Epithelial cell of proximal tubule (primary cell): ENCODE data around the gene ZNF544. TPM values are rescaled to one million over a fixed set of nuclear protein-coding genes. Genes with fewer than 3 reads are reported as not detected.
"Not testable (repeated sequence)": the region's sequence is repeated elsewhere in the genome, so short reads cannot be mapped to it uniquely, and the experiment has no call there.

Experiments
- DNase-seq: peaks from one replicate; pipeline ENCODE4 v3.0.0-alpha.2; 2011; ENCODE audit warnings: low read depth
- H3K4me3 ChIP-seq: 2 replicates; pipeline ENCODE4 v1.5.1; 2011; ENCODE audit warnings: low read depth, mild to moderate bottlenecking, low read length
- total RNA-seq: library from RNA; depleted of rRNA; stranded (reverse); fragments of >200 nt; gene quantifications from 2 replicates; pipeline ENCODE4 v1.2.3, GENCODE V29; 2015
- TF ChIP-seq, protein P1 (sequence below): conservative IDR thresholded peaks from 2 replicates; pipeline ENCODE4 v1.5.1; 2012; ENCODE audit warnings: low read depth, mild to moderate bottlenecking, low read length

Gene ZNF544
- total RNA-seq, 1 donor from 2014 or later: 58.9 TPM

DNA sequence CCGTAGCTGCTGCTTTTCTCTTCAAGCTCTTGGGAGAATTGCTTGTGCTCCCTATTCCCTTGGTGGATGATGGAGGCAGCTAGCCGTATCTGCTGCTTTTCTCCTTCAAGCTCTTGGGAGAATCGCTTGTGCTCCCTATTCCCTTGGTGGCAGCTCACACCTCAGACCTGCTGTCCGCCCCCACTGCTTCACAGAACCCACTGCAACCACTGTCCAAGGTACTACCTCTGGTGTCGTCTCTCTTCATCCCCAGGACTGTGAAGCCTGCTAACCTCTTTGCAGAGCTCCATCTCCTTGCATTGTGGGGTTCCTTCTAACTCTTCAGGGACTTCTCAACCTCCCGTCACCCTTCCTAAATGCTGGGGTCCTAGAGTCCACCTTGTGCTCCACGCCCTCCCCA lies 71.9 kb downstream of the ZNF544 start:
- no peak overlapping the region for H3K4me3 ChIP-seq
- TF ChIP-seq, protein P1, sequence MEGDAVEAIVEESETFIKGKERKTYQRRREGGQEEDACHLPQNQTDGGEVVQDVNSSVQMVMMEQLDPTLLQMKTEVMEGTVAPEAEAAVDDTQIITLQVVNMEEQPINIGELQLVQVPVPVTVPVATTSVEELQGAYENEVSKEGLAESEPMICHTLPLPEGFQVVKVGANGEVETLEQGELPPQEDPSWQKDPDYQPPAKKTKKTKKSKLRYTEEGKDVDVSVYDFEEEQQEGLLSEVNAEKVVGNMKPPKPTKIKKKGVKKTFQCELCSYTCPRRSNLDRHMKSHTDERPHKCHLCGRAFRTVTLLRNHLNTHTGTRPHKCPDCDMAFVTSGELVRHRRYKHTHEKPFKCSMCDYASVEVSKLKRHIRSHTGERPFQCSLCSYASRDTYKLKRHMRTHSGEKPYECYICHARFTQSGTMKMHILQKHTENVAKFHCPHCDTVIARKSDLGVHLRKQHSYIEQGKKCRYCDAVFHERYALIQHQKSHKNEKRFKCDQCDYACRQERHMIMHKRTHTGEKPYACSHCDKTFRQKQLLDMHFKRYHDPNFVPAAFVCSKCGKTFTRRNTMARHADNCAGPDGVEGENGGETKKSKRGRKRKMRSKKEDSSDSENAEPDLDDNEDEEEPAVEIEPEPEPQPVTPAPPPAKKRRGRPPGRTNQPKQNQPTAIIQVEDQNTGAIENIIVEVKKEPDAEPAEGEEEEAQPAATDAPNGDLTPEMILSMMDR: no peak
- no peak for DNase-seq

GRCh38 chr19:58304255-58304654 lies 75.5 kb downstream of the ZNF544 start:
- DNase-seq: no peak
- peak overlapping the region; percentile 75 for H3K4me3 ChIP-seq
- TF ChIP-seq, protein P1: no peak

- no peak for DNase-seq
- TF ChIP-seq, protein P1: no peak
- H3K4me3 ChIP-seq: peak overlapping the region; percentile 75
These were observed 76.0 kb downstream of the ZNF544 start for GRCh38 chr19:58304748-58305064.

GRCh38 chr19:58305065-58305931 lies 76.6 kb downstream of the ZNF544 start, which contains the start of gene ERVK3-1:
Gene ERVK3-1 (plus strand): TSS chr19:58305377. CDS start chr19:58312169, 6,792 bp downstream.
- peak within 1 kb of the TSS; percentile 75 for H3K4me3 ChIP-seq
- peak; percentile 72 for DNase-seq
- TF ChIP-seq, protein P1: no peak

GRCh38 chr19:58305932-58306323 lies 77.2 kb downstream of the ZNF544 start:
- peak overlapping the region; percentile 75 for H3K4me3 ChIP-seq
- TF ChIP-seq, protein P1: no peak
- DNase-seq: no peak

DNA sequence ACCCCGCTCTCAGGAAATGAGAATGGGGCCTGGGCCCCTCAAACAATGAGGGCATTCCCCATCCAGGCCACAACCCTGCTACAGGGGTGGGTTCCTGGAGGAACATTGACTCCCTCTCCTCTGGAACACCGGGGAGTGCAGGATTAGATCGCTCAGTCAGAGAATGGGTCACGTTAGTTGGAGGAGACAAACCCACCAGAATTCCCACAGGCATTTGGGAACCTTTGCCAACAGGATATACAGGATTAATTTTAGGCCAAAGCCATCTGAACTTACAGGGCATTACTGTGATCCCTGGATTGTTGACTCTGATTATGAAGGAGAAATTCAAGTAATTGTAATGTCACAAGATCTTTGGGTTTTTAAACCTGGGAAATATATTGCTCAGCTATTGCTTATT lies 79.0 kb downstream of the ZNF544 start:
- TF ChIP-seq, protein P1: no peak
- H3K4me3 ChIP-seq: no peak overlapping the region
- DNase-seq: no peak

GRCh38 chr19:58310685-58311084 lies 82.0 kb downstream of the ZNF544 start:
- H3K4me3 ChIP-seq, DNase-seq: not testable (repeated sequence)
- TF ChIP-seq, protein P1: peak; percentile 27
